ENCODE data around the gene ARL6IP5.
A peak's percentile ranks its signal among the peaks of the same experiment; 100 is the strongest.

The ARL6IP5 gene

GRCh38 chr3:69108811-69109210, 24.1 kb downstream of the ARL6IP5 start:
- peak overlapping the region; percentile 42 for H3K27ac ChIP-seq
- TF ChIP-seq, protein P1, sequence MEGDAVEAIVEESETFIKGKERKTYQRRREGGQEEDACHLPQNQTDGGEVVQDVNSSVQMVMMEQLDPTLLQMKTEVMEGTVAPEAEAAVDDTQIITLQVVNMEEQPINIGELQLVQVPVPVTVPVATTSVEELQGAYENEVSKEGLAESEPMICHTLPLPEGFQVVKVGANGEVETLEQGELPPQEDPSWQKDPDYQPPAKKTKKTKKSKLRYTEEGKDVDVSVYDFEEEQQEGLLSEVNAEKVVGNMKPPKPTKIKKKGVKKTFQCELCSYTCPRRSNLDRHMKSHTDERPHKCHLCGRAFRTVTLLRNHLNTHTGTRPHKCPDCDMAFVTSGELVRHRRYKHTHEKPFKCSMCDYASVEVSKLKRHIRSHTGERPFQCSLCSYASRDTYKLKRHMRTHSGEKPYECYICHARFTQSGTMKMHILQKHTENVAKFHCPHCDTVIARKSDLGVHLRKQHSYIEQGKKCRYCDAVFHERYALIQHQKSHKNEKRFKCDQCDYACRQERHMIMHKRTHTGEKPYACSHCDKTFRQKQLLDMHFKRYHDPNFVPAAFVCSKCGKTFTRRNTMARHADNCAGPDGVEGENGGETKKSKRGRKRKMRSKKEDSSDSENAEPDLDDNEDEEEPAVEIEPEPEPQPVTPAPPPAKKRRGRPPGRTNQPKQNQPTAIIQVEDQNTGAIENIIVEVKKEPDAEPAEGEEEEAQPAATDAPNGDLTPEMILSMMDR (conservative IDR thresholded peaks at IDR 0.05): no peak

GRCh38 chr3:69110941-69111546, 26.3 kb downstream of the ARL6IP5 start:
- H3K27ac ChIP-seq: no peak overlapping the region

GRCh38 chr3:69113536-69113935, 28.8 kb downstream of the ARL6IP5 start:
- TF ChIP-seq, protein P1 (conservative IDR thresholded peaks at IDR 0.05): no peak
- no peak overlapping the region for H3K27ac ChIP-seq

More at GRCh38 chr3:69110941-69111546, 26.3 kb downstream of the ARL6IP5 start:
- TF ChIP-seq, protein P1 (conservative IDR thresholded peaks at IDR 0.05): no peak

DNA sequence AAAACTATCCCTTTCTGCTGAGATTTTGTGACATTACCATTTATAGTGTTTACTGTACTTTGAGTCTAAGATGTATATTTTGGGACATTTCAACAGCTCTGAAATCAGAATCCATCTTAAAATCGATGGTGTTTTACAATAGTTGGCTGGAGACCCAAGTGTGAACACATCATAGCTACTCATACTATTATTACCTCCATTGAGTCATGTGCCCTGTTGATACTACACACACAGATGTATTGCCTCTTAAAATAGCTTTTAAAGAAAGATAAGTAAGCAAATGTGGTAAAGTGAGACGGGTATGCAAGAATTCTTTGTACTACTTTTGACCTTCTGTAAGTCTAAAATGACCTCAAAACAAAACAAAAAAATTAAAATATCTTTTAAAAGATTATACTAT, 31.0 kb downstream of the ARL6IP5 start:
- H3K27ac ChIP-seq: no peak overlapping the region
- TF ChIP-seq, protein P1 (conservative IDR thresholded peaks at IDR 0.05): no peak

DNA sequence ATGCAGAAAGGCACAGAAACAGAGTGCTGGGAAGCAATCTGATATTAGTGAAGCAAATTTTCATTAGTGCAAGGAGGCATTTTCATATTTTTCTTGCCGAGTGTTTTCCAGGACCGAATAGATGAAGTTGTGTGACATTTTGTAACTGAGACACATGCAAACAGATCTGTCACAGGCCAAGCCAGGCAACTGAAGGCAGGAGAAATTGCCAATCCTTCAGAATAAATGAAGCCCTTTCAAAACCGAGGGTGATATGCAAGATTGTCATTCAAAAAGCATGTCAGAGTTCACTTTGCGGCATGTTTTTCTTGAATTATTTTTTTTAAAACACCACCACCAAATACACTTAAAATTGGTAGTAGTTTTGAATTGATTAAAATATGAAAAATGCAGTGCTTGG, 31.4 kb downstream of the ARL6IP5 start:
- TF ChIP-seq, protein P1 (conservative IDR thresholded peaks at IDR 0.05): no peak
- no peak overlapping the region for H3K27ac ChIP-seq

DNA sequence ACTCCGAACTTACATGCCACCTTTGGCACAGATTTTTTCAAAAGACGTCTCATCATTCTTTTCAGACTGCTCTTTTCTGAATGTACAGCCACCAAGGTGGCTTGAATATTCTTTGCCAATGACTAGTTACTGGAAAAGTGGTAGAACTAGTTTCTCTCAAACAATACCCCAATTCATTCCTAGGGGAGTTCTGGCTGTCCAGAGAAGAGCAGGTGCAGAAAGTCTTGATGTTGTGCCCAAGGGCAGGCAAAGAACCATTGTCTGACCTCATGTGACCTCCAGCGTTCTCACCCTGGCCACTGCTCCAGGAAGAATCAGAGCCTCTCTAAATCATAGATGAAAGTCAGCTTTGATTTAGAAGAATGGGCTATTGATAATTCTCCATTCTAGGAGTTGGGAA, 32.2 kb downstream of the ARL6IP5 start:
- TF ChIP-seq, protein P1 (conservative IDR thresholded peaks at IDR 0.05): no peak
- H3K27ac ChIP-seq: 0 out of 2 replicates have a peak overlapping the region, but pooled peaks have one; percentile 2

- TF ChIP-seq, protein P1 (conservative IDR thresholded peaks at IDR 0.05): no peak
- H3K27ac ChIP-seq: no peak overlapping the region
These were observed 33.8 kb downstream of the ARL6IP5 start for GRCh38 chr3:69118555-69118954.
